Ovary (tissue), 3 donors: ENCODE results near the gene SVOP.
"Not testable (repeated sequence)": the region's sequence is repeated elsewhere in the genome, so short reads cannot be mapped to it uniquely, and the experiment has no call there.

ENCODE experiments used
- POLR2A ChIP-seq: fragments of 450-650 bp; IDR thresholded peaks from one replicate; pipeline ENCODE4 v1.6.1; 2017; ENCODE audit warnings: antibody characterized with exemption, mild to moderate bottlenecking, moderate library complexity
- TF ChIP-seq, protein P1 (sequence below), 3 donors: fragments of 450-650 bp in 2 of 3; fragments of 200-600 bp in 1 of 3; IDR thresholded peaks; one replicate each; pipeline versions ENCODE4 v1.5.1 to v1.8.0; 2016 to 2022; ENCODE audit warnings: antibody characterized with exemption in 3 of 3, mild to moderate bottlenecking in 1 of 3
- donor health status: DM: no; HTN: no; CAD: no.

- TF ChIP-seq POLR2A, result not testable (repeated sequence)
- TF ChIP-seq, protein P1, sequence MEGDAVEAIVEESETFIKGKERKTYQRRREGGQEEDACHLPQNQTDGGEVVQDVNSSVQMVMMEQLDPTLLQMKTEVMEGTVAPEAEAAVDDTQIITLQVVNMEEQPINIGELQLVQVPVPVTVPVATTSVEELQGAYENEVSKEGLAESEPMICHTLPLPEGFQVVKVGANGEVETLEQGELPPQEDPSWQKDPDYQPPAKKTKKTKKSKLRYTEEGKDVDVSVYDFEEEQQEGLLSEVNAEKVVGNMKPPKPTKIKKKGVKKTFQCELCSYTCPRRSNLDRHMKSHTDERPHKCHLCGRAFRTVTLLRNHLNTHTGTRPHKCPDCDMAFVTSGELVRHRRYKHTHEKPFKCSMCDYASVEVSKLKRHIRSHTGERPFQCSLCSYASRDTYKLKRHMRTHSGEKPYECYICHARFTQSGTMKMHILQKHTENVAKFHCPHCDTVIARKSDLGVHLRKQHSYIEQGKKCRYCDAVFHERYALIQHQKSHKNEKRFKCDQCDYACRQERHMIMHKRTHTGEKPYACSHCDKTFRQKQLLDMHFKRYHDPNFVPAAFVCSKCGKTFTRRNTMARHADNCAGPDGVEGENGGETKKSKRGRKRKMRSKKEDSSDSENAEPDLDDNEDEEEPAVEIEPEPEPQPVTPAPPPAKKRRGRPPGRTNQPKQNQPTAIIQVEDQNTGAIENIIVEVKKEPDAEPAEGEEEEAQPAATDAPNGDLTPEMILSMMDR (IDR thresholded peaks at IDR 0.05), result not testable (repeated sequence)
Observed at GRCh38 chr12:108866083-108866482, 154.8 kb downstream of the SVOP start.
